GM12875 (cell line): ENCODE measurements around the gene MKNK2.

Experiments used
- H3K4me3 ChIP-seq: one replicate; pipeline ENCODE4 v1.5.1; 2011; ENCODE audit warnings: low read depth, low read length, control low read depth
- CTCF ChIP-seq: IDR thresholded peaks from 2 replicates; pipeline ENCODE4 v1.5.1; 2011; ENCODE audit warnings: low read depth, mild to moderate bottlenecking, control low read depth, inconsistent platforms, low read length, moderate library complexity, borderline replicate concordance; ENCODE audit not compliant: insufficient read depth

MKNK2 gene

GRCh38 chr19:2061495-2062388, 10.7 kb upstream of the MKNK2 start:
- TF ChIP-seq CTCF: no peak
- H3K4me3 ChIP-seq: peak overlapping the region; percentile 54

GRCh38 chr19:2060884-2061494, 9.9 kb upstream of the MKNK2 start:
- no peak for TF ChIP-seq CTCF
- peak overlapping the region; percentile 54 for H3K4me3 ChIP-seq

DNA sequence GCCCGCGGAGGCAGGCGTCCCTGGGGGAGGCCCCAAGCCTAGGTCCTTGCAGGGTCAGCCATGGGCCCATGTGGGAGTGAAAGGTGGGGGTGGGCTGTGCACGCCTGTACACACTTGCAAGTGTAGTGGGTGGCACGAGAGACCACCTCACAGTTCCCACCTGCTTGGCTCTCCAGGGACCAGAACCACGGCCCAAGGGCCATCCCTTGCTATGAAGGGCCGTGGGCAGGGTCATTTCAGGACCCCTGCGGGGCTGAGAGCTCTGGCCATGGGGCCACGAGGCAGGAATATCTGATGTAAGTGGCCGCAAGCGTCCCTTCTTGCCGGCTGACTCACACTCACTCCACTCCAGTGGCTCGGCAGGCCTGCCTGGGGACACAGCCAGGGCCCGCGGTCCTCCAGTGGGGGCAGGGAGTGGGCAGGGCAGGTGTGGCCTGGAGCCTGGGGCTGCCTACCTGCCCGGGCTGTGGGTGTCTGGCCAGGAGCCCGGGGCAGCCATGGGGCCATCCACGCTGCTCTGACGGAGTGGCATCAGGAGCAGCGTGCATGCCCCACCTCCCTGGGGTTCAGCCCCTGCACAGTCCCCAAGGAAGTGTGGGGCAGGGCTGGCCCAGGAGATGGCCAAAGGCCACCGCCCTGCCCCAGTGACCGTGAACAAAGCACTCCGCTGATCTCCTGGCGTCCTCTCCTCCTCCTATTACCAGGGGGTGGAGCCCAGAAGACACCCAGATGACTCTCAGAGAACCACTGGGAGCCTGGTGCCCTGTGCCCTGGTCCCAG, 8.6 kb upstream of the MKNK2 start:
- TF ChIP-seq CTCF: no peak
- H3K4me3 ChIP-seq: no peak overlapping the region

DNA sequence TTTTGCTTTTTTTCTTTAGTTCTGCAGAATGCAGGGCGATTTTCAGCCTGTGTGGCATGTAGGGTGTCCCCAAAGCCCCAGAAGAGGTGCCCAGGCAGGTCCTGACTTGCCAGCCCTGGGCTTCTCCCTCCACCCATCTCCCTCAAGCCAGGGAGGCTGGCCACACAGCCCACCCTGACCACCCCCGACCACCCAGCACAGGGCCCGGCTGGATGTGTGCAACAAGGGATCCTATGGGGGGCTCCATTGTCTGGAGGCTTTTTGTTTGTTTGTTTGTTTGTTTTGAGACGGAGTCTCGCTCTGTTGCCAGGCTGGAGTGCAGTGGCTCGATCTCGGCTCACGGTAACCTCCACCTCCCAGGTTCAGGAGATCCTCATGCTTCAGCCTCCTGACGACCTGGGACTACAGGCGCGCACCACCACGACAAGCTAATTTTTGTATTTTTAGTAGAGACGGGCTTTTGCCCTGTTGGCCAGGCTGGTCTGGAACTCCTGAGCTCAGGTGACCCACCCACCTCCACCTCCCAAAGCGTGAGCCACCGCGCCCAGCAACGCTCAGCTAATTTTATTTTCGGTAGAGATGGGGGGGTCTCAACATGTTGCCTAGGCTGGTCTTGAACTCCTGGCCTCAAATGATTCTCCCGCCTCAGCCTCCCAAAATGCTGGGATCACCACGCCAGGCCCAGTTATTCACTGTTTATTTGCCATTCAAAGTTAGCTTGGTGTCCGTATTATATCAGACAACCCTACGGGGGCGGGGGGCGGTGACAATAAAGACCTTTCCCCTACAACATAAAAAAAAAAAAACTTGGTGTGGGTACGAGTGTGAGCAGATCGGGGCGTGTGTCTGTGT, 7.8 kb upstream of the MKNK2 start:
- no peak for TF ChIP-seq CTCF
- H3K4me3 ChIP-seq: no peak overlapping the region

DNA sequence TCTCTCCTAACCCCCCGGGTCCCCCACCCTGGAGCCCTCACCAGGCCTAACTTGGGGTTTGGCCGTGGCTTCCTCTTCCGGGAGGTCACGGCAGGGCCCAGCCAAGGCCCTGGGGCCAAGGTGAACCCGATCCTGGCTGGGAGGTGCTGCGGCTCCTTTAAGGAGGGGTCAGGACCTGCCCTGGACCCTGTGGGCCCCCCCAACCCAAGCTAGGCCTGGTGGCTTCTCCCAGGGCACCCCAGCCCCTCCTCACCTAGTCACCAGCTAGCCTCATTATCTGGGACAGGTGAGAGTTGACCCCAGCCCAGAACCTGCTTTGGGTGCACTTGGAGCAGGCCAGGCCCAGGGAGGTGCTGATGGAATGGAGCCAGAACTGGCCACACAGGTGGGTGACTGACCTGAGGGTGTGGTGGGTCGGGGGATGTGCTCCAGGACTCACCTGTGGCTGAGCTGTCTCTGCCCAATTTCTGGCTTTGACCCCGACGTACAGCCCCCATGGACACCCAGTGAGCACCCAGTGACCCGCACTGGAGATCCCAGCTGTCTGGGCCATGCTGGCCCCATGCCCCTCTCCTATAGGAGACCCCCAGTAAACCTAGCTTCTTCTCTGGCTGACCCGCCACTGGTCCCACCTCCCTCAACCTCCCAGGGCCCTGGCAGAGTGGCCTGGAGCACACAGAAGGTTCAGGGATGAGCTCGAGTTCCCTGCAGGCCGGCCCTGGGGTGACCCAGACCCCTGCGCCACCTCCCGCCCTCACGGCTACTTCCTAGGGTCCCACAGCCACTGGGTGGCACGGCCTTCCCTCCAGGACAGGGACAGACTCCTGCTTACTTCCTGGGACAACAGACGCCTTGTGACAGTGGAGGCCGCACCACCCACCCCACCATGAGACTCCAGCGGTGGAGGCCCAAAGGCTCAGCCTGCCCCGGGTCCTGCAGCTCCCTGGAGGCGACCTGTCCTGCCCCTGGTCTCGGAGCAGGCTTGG, 6.7 kb upstream of the MKNK2 start:
- TF ChIP-seq CTCF: no peak
- no peak overlapping the region for H3K4me3 ChIP-seq

GRCh38 chr19:2056837-2057192, 5.8 kb upstream of the MKNK2 start:
- no peak for TF ChIP-seq CTCF
- H3K4me3 ChIP-seq: no peak overlapping the region
